OCI-M1 (cell line): ENCODE measurements around the gene TBP.
A peak's percentile ranks its signal among the peaks of the same experiment; 100 is the strongest.

Experiments
- DNase-seq: peaks from one replicate; lab custom pipeline; 2025; lab: John Stamatoyannopoulos, UW

TBP gene

DNA sequence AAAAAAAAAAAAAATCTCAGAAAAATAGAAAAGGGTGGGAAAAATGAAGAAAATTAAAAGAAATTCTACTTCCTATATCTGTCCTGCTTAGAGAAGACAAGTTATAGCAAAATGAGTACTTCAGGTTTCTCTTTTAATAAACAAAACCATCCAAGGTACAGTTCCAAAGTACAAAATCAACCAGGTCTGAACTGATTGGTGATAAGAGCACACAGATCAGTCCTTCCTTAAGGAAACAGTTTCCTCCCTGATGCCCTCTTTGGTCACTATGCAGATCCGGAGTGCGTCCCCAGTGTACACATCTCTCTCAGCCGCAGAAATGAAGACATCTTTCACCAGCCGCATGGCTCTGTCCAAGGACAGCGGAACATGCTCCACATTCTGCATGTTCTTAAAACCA lies 19.2 kb upstream of the TBP start:
- DNase-seq, result no peak

DNA sequence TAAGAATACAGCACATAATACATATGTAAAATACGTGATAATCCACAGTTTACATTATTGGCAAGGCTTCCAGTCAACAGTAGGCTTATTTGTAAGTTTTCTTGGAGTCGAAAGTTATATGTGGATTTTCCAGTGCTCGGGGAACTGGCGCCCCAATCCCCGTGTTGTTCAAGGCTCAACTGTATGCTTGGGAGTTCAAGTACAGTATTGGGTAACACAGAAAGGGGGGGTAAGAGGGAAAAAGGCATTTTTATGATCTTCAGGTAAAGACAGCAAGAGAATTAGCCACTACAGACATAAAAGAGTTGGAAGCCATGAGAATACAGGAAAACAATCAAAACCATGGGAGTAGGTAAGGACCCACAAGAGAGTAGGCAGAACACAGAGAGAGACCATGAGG lies 17.5 kb upstream of the TBP start:
- DNase-seq, result no peak

DNA sequence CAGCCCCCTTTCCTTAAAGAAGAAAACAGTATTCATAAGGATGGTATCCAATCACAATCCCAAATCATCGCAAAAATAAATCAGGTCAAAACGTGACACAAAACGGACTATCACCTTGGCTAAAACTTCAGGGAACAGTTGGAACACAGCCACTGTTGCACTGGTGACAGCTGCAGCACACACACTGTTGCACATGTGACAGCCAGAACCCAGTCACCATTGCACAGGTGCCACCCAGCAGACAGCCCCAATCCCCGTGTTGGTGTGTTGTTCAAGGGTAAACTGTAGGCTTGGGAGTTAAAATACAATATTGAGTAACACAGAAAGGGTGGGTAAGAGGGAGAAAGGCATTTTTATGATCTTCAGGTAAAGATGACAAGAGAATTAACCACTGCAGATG lies 16.8 kb upstream of the TBP start:
- no peak for DNase-seq

DNA sequence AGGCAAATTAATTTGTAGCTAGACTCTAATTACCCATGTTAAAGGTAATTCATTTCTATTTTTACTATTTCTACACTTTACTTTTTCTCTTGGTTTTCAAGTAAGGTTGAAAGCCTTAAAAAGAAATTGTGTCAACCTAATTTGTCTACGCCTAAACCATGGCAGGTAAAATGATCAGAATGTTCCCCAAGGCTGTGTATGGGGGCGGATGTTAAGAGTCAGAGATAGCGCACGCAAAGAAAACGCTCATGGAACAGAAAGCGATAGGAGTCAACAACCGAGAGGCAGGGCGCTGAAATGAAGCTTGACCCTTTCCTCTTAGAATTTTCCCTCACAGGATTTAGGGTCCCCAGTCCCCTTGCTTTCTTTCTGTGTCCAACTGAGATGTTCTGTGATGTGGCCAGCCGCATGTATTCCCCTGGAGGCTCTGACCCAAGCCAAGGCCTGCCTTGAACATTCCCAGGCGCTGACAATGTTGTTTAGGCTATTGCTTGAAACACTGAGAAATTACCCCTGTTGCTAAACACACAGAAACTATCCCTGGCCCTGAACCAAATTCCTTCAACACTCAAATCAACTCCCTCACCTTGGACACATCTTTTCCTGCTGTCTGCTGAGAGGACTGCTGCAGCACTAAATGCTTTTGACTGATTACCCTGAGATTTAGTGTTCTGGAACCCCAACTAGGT lies 12.0 kb upstream of the TBP start:
- no peak for DNase-seq

DNA sequence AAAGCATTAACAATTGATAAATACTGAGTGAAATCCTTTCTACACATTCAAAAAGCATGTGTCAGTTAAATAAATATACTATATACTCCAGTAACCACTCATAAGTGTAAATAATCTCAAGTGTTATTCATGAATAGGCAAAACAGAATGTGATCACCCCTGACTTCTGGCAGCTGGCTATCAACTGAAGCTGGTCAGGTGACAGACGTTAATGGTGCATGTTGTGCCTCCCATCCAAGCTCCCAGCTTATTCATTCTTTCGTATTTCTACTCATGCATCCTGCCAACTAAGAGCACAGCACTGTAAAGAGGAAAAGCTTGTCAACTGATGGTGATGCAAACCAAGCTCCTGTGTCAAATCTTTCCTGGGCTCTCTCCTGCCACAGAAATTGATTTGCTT lies 8.8 kb upstream of the TBP start:
- no peak for DNase-seq

GRCh38 chr6:170552765-170553533 lies 1.2 kb upstream of the TBP start, which contains the start of gene PSMB1:
TSS of gene PSMB1 (minus strand) at chr6:170553307. CDS start at chr6:170553242, 65 bp downstream.
- peak; percentile 95 for DNase-seq

DNA sequence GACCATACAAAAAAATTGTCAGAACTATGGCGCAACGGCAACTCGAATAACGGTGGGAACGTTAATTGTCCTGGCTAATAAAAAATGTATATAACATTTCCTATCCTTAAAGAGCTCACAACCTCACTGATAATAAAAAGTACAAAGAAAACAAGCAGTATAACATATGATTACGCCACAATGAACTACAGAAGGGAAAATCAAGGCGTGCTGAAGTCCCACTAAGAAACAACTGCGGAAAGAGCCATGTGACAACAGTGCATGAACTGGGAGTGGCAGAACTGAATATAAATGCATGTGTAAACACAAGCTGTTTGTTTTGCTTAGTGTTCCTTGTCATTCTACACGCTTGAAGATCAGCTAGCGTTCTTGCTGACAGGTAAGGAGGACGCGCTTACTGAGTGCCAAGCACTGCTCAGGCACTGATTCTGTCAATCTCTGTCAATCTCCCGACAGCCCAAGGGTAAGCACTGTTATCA lies 596 bp upstream of the TBP start:
- no peak for DNase-seq

- DNase-seq, result no peak
Measured at GRCh38 chr6:170554796-170555137, 598 bp downstream of the TBP start.

GRCh38 chr6:170555305-170555704 lies 1.1 kb downstream of the TBP start:
- DNase-seq, result no peak

- no peak for DNase-seq
Measured at GRCh38 chr6:170561555-170561954, 7.4 kb downstream of the TBP start.

DNA sequence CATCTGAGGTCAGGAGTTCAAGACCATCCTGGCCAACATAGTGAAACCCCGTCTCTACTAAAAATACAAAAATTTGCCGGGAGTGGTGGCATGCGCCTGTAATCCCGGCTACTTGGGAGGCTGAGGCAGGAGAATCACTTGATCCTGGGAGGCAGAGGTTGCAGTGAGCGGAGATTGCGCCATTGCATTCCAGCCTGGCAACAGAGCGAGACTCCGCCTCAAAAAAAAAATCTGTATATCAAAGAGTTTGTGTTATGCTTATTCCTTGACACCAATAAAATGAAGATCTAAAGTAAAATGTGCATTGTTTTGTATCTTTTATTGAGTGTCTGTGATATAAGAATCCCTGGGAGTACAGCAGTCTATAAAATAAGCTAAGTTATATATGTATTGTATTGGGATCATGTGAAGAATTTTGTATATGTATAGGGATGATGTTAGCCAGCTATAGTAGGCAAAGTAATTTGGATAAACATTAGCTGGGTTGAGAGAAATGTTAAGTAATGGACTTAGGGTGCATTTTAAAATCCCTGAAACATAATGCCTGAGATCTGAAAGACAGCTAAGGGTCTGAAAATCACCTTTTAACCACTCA lies 10.9 kb downstream of the TBP start:
- DNase-seq, result no peak

DNA sequence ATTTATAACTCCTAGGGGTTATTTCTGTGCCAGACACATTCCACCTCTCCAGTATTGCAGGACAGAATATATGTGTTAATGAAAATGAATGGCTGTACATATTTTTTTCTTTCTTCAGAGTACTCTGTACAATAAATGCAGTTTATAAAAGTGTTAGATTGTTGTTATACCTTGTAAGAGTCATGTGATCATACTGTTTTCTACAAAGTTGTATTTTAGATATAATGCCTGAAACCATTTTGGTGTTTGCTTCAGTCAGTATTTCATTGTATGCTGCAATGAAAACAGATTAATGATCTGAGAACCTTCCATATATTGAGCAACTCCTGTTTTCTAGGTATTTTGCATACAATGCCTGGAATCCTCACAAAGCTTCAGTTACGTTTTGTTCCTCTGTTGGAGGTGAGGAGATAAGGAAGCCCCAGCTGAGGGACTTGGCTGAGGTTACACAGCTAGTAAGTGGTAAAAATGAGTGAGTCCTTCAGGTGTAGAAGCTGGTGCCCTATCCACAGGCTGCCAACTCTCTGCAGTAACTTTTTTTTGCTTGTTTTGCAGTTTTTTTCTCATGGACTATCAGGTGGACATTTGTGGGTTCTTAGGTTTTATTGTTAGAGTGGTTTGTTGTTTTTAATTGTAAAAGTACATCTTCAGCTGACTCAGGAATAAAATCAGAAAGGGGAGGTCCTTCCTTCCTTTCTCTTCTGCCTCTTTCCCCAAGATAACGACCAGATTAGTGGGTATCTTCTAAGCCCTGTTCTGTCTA lies 18.7 kb downstream of the TBP start:
- peak; percentile 88 for DNase-seq

- peak; percentile 38 for DNase-seq
Measured at GRCh38 chr6:170575250-170575649, 21.1 kb downstream of the TBP start.

GRCh38 chr6:170578909-170579308 lies 24.7 kb downstream of the TBP start:
- DNase-seq, result no peak

DNA sequence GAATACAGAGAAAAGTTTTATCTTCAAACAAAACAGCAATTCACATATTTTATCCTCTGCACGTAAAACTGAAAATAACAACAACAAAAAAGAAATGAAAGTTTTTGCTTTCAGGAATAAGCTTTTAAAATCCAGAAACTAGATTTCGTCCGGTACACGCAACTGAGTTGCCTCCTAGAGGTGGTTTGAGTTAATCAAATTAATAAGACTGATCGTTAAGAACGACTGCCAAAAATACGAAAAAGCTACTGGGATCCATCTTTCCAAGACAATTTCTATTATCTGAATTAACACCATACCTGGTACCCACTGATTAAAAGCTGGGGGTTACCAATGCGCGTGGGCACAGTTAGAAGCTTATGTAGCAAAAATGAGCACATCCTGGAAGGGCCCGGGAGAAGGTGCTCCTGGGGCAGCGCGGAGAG lies 29.6 kb downstream of the TBP start:
- DNase-seq, result no peak

GRCh38 chr6:170584181-170584953 lies 30.2 kb downstream of the TBP start, which contains the start of gene PDCD2:
TSS of gene PDCD2 (minus strand) at chr6:170584637. CDS start at chr6:170584581, 56 bp downstream.
- DNase-seq, result peak; percentile 95

- no peak for DNase-seq
Measured at GRCh38 chr6:170584954-170585498, 30.9 kb downstream of the TBP start.

GRCh38 chr6:170590725-170591124 lies 36.6 kb downstream of the TBP start:
- no peak for DNase-seq

GRCh38 chr6:170596426-170596825 lies 42.3 kb downstream of the TBP start:
- DNase-seq, result no peak

GRCh38 chr6:170597278-170597677 lies 43.1 kb downstream of the TBP start:
- DNase-seq, result no peak
